Measurements from ENCODE around the gene CAPN8. TPM values are rescaled to one million over a fixed set of nuclear protein-coding genes. Genes with fewer than 3 reads are reported as not detected.

CAPN8 gene
- total RNA-seq, 2 donors from 2014 or later, result 0.44 TPM; not detected in 1

DNA sequence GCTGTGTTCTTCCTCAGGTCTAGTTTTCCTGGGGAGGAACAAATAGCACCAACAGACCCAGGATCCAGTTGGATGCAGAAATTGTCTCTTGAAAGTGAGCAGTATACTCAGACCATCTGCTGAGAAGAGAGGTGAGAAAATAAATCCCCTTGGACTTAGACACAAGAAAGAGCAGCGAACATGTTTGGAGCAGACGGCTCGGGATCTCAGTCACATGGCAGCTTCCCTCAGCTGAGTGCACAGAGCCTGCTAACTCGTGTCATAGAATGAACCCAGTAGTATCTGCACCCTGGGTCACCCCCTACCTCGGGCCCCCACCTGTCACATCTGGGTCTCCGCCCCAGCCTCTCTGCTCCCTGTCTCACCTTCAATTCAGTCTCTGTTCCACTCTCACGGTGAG lies 156.7 kb downstream of the CAPN8 start:
- 89 to 98% methylated on average over 5 to 7 of the region's 7 CpGs for WGBS, 2 experiments (ENCODE audit: insufficient coverage in 1 of 2, insufficient read length in 1 of 2)
- H3K4me3 ChIP-seq (ENCODE audit: low read length), result no peak overlapping the region
- Mint-ChIP-seq H3K4me3 (no peak overlapping the region), H3K27ac (no peak overlapping the region), H3K9me3 (peaks cover 17% of the 10 kb centered on the region), H3K36me3 (ENCODE audit: low read depth) (no peaks in the 10 kb centered on the region), H3K4me1 (peaks cover 17% of the 10 kb centered on the region), H3K27me3 (ENCODE audit: insufficient read depth) (peaks cover 1% of the 10 kb centered on the region)
- no peak overlapping the region for H3K9ac ChIP-seq (ENCODE audit: extremely low read depth, low read length, poor library complexity, severe bottlenecking)
- H3K27me3 ChIP-seq (ENCODE audit: control insufficient read depth, insufficient read depth, low read length, poor library complexity, severe bottlenecking), result no peaks in the 10 kb centered on the region
- DNase-seq, result no peak
- no peak overlapping the region for H3K27ac ChIP-seq (ENCODE audit: low read depth, low read length)
- H3K36me3 ChIP-seq (ENCODE audit: control insufficient read depth, insufficient read depth, low read length), result no peaks in the 10 kb centered on the region
- TF ChIP-seq, protein P1, sequence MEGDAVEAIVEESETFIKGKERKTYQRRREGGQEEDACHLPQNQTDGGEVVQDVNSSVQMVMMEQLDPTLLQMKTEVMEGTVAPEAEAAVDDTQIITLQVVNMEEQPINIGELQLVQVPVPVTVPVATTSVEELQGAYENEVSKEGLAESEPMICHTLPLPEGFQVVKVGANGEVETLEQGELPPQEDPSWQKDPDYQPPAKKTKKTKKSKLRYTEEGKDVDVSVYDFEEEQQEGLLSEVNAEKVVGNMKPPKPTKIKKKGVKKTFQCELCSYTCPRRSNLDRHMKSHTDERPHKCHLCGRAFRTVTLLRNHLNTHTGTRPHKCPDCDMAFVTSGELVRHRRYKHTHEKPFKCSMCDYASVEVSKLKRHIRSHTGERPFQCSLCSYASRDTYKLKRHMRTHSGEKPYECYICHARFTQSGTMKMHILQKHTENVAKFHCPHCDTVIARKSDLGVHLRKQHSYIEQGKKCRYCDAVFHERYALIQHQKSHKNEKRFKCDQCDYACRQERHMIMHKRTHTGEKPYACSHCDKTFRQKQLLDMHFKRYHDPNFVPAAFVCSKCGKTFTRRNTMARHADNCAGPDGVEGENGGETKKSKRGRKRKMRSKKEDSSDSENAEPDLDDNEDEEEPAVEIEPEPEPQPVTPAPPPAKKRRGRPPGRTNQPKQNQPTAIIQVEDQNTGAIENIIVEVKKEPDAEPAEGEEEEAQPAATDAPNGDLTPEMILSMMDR (conservative IDR thresholded peaks at IDR 0.05), result no peak
- no peaks in the 10 kb centered on the region for H3K9me3 ChIP-seq (ENCODE audit: control insufficient read depth, low read length)
- H3K4me1 ChIP-seq (ENCODE audit: control insufficient read depth, insufficient read depth, low read length), result no peaks in the 10 kb centered on the region

DNA sequence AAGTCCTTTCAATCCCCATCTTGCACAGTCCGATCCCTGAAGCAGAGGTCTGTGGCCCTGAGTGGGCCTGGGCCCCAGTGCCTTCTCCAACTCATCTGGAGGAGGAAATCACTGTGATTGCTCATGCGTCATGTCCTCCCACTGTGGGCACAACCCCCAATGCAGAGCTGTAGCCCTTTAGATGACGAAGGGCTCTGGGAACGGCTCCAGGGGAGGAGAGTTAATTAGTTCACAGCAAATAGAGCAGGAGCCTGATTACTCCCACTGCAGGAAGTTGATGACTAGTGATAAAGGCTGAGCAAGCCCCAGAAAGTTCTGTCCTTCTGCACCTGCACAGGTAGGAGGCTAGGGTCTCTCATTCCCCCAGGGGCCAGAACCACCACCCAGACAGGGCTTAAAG lies 160.8 kb downstream of the CAPN8 start:
- Histone ChIP-seq H3K9me3 (ENCODE audit: control insufficient read depth, low read length) (no peaks in the 10 kb centered on the region), H3K9ac (ENCODE audit: extremely low read depth, low read length, poor library complexity, severe bottlenecking) (no peak overlapping the region), H3K4me1 (ENCODE audit: control insufficient read depth, insufficient read depth, low read length) (peaks cover 7% of the 10 kb centered on the region), H3K27me3 (ENCODE audit: control insufficient read depth, insufficient read depth, low read length, poor library complexity, severe bottlenecking) (no peaks in the 10 kb centered on the region), H3K36me3 (ENCODE audit: control insufficient read depth, insufficient read depth, low read length) (no peaks in the 10 kb centered on the region), H3K27ac (ENCODE audit: low read depth, low read length) (no peak overlapping the region), H3K4me3 (ENCODE audit: low read length) (no peak overlapping the region)
- 78 to 100% methylated on average over 2 to 4 of the region's 4 CpGs for WGBS, 2 experiments (ENCODE audit: insufficient coverage in 1 of 2, insufficient read length in 1 of 2)
- Mint-ChIP-seq H3K4me3 (no peak overlapping the region), H3K9me3 (peaks cover 2% of the 10 kb centered on the region), H3K4me1 (peaks cover 27% of the 10 kb centered on the region), H3K27ac (no peak overlapping the region), H3K27me3 (ENCODE audit: insufficient read depth) (peaks cover 1% of the 10 kb centered on the region), H3K36me3 (ENCODE audit: low read depth) (no peaks in the 10 kb centered on the region)
- TF ChIP-seq, protein P1 (conservative IDR thresholded peaks at IDR 0.05), result no peak
- no peak for DNase-seq

- Mint-ChIP-seq H3K27ac (no peak overlapping the region), H3K4me3 (no peak overlapping the region), H3K36me3 (ENCODE audit: low read depth) (no peaks in the 10 kb centered on the region), H3K9me3 (no peaks in the 10 kb centered on the region), H3K27me3 (ENCODE audit: insufficient read depth) (no peaks in the 10 kb centered on the region), H3K4me1 (peaks cover 19% of the 10 kb centered on the region)
- WGBS, 2 experiments (ENCODE audit: insufficient coverage in 1 of 2, insufficient read length in 1 of 2), result 99 to 100% methylated on average over 2 to 4 of the region's 4 CpGs
- Histone ChIP-seq H3K9ac (ENCODE audit: extremely low read depth, low read length, poor library complexity, severe bottlenecking) (no peak overlapping the region), H3K27me3 (ENCODE audit: control insufficient read depth, insufficient read depth, low read length, poor library complexity, severe bottlenecking) (no peaks in the 10 kb centered on the region), H3K4me1 (ENCODE audit: control insufficient read depth, insufficient read depth, low read length) (peaks cover 7% of the 10 kb centered on the region), H3K36me3 (ENCODE audit: control insufficient read depth, insufficient read depth, low read length) (no peaks in the 10 kb centered on the region), H3K9me3 (ENCODE audit: control insufficient read depth, low read length) (no peaks in the 10 kb centered on the region), H3K27ac (ENCODE audit: low read depth, low read length) (no peak overlapping the region), H3K4me3 (ENCODE audit: low read length) (no peak overlapping the region)
- DNase-seq, result no peak
- TF ChIP-seq, protein P1 (conservative IDR thresholded peaks at IDR 0.05), result no peak
Measured at GRCh38 chr1:223503348-223503747, 162.2 kb downstream of the CAPN8 start.

Measured in endodermal cell (in vitro differentiated cells).